GM10847 (cell line): ENCODE measurements around the gene OGT.

Source experiments
- POLR2A ChIP-seq: IDR thresholded peaks from 2 replicates; pipeline ENCODE4 v1.6.1; 2011; ENCODE audit not compliant: insufficient read length; ENCODE audit errors: extremely low read depth

OGT gene

DNA sequence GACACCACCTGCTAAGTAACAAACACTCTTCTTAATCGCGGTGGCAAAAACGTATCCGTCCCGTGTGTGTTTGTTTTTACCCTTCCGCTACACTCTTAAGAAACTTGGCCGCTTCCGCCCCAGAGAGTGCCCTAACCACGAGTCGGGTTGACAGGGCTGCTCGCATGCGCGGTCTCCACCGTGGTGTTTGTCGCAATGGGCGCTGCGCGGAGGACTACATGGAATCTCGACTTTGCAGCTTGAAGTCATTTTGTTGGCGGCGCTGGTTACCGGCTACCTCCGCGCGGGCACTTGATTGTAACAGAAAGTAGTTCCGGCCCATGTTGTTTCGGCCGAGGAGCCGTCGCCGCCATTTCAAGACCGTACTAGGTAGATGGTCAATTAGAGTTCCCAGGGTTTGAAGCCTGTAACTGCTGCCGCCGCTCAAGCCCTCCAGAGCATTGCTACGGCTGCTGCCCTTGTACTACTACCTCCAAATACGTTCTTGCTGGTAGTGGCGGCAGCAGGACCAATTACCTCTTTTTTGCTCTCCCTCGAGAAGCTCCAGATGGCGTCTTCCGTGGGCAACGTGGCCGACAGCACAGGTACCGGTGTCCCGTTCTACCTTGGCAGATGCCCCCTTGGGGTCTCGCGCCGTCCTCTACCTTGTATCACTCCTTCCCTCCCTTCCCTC, at the start of gene OGT:
TSS of gene OGT (plus strand) at position 352 of the 673 bp plus-strand sequence. CDS start at position 548, 196 bp downstream.
- TF ChIP-seq POLR2A = peak; percentile 68

DNA sequence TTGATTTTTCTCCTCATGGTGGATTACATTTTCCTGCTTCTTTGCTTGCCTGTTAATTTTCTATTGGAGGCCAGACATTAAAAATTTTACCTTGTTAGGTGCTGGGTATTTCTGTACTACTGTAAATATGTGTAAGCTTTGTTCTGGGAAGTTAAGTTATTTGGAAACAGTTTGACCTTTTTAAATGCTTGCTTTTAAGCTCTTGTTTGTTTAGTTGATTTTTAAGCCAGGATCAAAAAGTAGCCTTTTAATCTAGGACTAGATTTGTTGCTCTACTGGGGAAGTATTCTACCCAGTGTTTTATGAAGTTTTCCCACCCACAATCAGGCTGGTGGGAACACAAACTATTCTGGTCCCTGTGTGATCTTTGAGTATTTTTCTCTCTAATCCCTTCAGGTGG, 45.1 kb upstream of the OGT start:
- TF ChIP-seq POLR2A = no peak

DNA sequence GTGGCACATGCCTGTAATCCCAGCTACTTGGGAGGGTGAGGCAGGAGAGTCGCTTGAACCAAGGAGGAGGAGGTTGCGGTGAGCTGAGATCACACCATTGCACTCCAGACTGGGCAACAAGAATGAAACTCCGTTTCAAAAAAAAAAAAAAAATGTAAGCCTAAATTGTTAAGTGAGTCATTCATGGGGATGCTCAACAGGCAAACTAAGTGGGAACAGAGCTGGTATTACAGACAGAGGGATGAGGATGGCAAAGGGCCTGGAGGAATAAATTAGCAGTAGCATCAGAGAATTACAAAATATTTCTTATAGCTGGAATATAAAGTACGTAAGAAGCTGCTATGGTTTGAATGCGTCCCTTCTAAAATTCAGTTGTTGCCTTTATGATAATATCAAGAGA, 43.4 kb upstream of the OGT start:
- TF ChIP-seq POLR2A = no peak

GRCh38 chrX:71492231-71493065, 40.5 kb upstream of the OGT start:
- no peak for TF ChIP-seq POLR2A

GRCh38 chrX:71493111-71493613, 39.7 kb upstream of the OGT start:
- TF ChIP-seq POLR2A = no peak

DNA sequence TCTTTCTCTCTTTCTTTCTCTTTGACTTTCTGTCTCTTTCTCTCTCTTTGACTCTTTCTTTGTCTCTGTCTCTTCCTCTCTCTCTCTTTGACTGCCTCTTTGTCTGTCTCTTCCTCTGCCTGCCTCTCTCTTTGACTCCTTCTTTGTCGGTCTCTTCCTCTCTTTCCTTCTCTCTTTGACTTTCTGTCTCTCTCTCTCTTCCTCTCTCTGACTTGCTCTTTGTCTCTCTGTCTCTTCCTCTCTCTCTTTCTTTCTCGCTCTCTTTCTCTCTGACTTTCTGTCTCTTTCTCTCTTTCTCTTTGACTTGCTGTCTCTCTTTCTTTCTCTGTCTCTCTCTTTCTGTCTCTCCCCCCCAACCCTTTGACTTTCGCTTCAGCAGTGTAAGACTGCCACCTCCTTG, 36.4 kb upstream of the OGT start:
- no peak for TF ChIP-seq POLR2A

- no peak for TF ChIP-seq POLR2A
Measured at GRCh38 chrX:71504346-71504745, 28.6 kb upstream of the OGT start.

GRCh38 chrX:71509289-71509688, 23.6 kb upstream of the OGT start:
- no peak for TF ChIP-seq POLR2A

DNA sequence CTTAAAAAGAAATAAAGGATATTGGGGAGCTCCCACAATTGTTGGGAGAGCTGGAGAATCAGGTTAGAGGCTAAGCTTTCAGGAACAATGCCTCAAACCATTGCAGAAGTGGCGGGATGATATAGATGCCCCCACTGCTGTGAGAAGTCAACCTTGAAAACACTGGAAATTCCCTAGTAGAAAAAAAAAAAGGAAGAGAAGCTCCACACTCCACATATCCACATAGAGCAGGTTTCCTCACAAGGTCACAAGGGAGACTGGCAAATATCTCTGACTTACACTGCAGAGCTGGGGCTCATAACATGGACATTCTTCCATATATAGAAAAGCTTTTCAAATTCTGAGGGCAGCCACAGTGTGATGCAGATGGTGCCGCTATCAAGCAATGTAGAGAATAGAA, 22.7 kb upstream of the OGT start:
- TF ChIP-seq POLR2A = no peak

- no peak for TF ChIP-seq POLR2A
Measured at GRCh38 chrX:71514367-71515037, 18.4 kb upstream of the OGT start.

DNA sequence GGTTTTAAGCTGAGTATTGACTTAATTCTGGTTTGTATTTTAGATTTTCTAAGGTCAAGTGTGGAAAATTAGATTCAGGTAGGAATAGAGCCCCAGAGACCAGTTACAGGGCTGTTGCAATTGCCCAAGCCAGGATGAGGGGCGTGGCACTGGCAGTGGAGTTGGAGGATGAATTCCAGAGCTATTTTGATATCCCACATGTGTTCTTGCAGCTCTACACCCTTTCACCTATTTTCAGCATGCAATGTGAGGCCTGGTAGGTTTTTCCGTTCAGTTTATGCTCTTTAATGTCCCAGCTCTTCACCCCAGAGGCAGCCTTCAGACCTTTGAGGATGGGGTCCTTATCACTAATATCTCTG, 17.9 kb upstream of the OGT start:
- no peak for TF ChIP-seq POLR2A

- TF ChIP-seq POLR2A = no peak
Measured at GRCh38 chrX:71525316-71525715, 7.6 kb upstream of the OGT start.

- no peak for TF ChIP-seq POLR2A
Measured at GRCh38 chrX:71532078-71532752, 689 bp upstream of the OGT start.

DNA sequence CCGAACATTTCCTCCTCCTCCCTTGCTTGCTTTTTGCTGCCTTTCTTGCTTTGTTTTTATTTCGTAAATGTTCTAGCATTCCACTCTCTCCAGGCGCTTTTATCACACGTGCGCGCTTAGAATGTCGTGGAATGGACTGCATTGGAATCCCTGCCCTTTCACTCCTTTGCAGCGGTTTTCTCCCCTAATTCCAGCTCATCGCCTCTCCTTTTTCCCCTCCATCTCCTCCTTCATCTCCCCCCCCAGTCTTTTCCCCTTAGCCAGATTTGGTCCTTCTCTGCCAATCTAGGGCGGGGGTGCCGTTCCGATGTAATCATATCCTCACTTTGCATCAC, 579 bp downstream of the OGT start:
- no peak for TF ChIP-seq POLR2A

DNA sequence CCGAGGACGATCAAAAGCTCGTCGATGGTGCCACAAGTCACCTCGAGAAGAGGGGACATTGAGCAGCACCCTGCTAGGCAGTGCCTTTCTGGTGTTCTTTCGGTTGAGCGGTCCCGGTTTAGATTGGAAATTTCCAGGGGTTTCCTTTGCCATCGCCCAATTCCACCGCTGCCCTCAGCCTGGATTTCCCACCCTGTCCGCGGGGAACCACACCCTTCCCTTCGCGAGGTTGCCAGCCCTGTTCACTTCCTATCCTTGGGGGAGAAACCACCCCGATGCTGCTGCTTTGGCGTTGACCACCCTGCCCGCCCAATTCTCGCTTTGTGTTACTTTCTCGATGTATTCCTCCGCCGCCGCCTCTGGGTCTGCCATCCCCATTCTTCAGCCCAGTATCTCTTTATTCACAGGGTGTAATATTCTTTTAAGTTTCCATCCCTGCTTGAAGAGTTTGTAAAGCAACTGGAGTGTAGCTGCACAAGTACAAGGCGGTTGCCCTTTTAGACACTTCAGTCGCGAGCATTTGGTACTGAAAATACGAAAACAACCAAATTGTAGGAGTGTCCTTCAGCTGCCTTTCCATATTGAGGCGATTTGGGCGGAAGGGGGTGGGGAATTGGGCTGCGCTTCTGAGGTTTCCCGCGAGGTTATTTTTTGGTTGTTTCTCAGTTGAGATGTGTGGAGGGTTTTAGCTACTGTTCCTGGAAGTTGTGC, 1.1 kb downstream of the OGT start:
- TF ChIP-seq POLR2A = no peak

DNA sequence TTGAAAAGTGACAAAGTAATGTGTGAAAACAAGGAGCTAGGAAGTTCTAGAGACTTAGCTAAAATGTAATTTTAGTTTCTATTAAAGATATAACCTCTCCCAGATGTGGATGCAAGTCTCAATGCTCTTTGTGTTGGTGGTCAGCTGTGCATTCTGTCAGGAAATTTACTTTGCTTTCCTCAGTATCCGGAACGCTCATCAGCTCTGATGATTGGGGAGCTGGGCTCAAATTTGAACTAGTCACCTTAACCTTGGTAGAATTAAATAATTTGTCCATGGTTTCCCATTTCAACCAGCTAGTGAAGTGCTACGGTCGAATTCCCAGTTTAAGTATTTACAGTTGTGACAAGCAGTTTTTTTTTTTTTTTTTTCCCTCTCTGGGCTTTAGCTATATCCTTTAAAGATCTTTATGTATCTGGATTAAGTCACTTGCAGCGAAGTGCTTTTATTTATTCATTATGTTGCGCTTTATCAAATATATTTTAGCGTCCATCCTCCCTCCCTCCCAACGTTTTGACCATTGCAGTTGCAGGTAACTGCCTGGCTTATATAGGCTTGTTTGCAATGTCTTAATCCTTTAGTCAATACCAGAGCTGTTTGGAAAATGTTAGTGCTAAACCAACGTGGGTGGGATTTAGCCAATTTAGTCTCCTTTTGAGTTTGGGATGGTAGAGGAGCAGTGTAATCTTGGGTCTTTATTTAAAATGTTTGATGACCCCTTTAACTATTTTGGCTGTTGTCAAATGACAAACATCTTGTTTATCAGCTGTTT, 2.1 kb downstream of the OGT start:
- TF ChIP-seq POLR2A = no peak
